Medulla oblongata (tissue), 1 donor: ENCODE data around the gene NUDT17.

Experiments used
- DNase-seq: peaks from one replicate; pipeline ENCODE4 v3.0.0-alpha.2; 2015; ENCODE audit errors: extremely low spot score

The NUDT17 gene

GRCh38 chr1:145847827-145848226, 2.4 kb downstream of the NUDT17 start:
- no peak for DNase-seq

- no peak for DNase-seq
These were observed 4.1 kb downstream of the NUDT17 start for GRCh38 chr1:145849356-145850160.

DNA sequence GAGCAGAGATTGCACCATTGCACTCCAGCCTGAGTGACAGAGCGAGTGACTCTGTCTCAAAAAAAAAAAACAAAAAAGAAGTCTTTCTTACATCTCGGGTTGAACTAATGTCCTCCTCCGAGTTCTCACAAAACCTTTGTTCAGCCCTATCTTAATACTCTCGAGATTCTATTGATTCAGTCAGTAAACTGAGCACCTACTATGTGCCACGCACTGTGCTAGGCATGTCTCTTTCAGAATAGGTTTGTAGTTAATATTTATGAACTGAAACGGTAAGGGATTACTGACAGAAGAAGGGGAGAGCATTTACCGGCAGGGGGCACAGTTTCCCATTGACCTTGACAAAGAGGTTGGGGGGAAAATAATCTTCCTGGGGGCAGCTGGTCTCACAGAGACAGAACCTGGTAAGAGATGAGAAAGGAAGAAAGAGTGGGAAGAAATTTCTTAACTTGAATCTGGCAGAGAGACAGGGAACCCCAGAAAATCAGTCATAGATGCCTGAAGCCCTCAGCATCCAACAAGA, 10.1 kb downstream of the NUDT17 start:
- no peak for DNase-seq

DNA sequence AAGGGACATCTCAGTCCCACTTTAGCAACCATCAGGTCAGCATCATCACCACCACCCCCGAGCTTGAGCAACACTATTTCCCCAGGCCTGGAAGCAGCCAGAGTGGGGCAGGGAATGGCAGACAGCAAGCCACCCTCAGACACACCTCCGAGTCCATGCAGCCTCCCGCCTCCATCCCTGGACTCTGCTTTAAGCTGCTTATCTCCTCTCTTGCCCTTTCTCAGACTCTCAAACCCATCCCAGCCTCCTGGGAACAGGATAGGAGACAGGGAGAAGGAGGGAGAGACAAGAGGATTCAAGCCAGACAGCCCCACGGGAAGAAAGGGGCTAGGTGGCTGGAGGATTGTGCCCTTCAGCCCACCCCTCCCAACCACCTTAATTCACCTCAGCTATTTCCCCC, 11.7 kb downstream of the NUDT17 start:
- no peak for DNase-seq

DNA sequence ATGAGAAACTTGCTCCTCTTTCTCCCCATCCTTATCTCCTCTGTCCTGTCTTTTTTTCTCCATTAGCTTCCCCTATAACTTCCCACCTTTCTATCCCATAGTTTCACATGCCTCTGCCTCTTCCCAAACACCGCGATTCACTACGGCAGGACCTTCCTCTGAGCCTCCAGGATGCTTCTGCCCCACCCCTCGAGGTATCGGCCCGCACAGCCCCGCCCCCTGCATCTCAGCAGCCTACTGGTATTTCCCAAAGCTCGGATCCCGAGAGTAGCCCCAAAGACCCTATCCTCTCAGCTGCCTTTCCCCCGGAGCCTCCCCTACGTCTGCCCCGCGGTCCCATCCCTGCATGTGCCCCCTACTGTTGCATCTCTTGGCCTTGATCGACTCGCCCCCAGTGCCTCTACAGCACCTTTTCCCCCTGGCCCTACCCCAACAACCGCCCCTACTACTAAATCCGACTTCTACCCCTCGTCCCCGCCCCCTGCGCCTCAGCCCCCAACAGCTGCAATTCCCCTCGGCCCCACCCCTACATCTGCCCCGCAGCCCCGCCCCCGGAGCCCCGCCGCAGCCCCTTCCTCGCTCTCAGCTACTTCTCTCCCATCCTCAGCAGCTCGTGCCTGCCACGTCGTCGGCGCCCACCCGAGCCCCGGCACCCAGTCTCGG, 12.9 kb downstream of the NUDT17 start:
- peak; percentile 29 for DNase-seq

GRCh38 chr1:145858901-145859490, 13.6 kb downstream of the NUDT17 start, which contains the start of gene PIAS3:
TSS of gene PIAS3 (minus strand) at chr1:145859081. CDS start at chr1:145858990, 91 bp downstream.
- peak; percentile 95 for DNase-seq

- peak; percentile 93 for DNase-seq
These were observed 14.1 kb downstream of the NUDT17 start for GRCh38 chr1:145859491-145860023.

- DNase-seq, result no peak
These were observed 18.0 kb downstream of the NUDT17 start for GRCh38 chr1:145863282-145864018.

DNA sequence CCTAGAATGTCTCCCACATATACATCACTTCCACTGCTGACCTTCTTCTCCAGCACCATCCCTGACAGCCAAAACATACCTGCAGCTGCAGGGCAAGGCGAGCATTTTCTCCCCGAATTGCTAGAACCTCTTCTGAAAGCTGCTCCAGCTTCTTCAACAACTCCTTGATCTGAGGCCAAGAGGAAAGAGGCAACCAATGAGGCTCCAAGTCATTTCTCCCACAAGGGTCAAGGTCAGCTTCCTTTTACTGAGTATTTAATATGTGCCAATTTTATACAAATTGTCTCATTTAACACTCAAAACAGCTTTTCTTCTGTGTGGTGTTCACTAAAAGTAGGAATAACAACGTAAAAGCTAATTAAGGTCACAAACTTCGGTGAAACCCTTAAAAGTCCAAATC, 22.8 kb downstream of the NUDT17 start:
- DNase-seq, result no peak

DNA sequence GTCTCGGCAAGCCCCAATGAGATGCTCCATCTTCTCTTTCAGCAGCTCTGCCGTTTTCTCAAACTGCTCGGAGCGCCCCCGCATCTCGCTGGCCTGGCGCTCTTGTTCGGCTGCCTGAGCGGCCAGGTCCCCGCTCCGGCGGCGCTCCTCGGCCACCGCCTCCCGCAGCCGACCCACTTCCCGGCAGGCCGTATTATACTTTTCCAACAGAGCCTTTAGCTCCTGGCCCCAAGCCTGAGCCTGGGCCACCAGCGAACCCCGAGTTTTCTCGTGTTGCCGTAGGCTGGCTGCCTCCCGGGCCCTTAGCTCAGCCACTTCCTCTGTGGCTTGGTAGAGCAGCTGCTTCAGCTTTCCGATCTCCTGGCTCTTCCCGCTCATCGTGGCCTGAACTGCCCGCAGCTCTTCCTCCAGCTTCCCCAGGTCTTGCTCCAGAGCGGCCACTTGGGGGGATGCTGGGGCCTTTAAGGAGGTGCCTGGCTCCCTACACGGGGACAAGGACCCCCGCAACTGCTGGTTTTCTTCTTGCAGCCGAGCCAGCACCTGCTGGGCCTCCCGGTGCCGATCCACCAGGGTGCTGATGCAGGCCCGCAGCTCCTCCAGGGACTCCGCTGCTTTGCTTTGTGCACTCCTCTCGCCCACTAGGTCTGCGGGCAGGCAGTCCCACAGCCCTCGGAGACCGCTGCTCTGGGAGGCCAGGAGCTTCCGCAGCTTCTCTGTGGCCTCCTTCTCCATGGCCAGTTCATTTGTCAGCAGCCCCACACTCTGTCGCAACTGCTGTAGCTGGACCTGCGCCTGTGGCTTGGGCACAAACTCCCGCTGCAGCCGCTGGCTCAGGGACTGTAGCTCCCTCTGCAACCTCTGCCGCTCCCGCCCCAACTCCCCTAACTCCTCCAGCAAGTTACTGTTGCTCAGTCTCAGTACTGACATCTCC, 26.8 kb downstream of the NUDT17 start:
- DNase-seq, result peak; percentile 46

- DNase-seq, result no peak
These were observed 29.2 kb downstream of the NUDT17 start for GRCh38 chr1:145874646-145875045.

- DNase-seq, result no peak
These were observed 32.6 kb downstream of the NUDT17 start for GRCh38 chr1:145877923-145878486.

DNA sequence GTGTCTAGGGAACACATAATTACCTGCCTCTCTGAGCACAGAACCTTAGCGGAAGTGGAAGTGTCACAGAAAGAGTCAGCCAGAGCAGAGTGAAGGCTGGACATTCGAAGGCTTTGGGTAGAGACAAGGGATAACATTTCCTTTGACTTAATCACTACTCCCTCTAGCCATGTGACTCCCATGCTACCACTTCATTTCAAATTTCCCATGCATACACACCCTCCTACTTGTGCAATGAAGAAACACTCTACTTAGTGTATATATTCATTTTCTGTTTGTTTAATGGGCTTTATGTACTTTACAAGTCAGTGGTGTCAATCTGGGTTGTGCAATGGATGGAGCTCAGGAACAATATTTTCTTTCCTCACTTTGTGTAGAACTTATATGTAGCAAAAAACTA, 33.3 kb downstream of the NUDT17 start:
- DNase-seq, result no peak

DNA sequence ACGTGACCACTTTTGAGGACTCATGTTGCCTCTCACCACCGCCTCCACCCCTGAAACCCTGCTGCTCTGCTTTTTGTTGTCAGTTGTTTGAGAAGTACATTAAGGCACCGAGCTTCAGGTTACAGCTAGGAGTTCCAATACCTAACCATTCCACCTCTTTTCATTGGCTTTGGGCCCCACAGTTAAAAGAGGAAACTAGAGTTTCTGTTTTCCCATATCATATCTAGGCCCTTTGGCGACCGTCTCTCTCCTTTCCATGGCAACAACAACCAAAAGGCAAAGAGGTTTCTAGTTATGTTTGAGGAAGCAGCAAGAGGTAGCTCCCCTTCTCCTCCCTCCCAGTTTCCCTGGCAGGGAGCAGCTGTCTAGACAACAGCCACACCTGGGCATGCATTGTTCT, 34.3 kb downstream of the NUDT17 start:
- DNase-seq, result no peak

- no peak for DNase-seq
These were observed 39.2 kb downstream of the NUDT17 start for GRCh38 chr1:145884675-145885074.

DNA sequence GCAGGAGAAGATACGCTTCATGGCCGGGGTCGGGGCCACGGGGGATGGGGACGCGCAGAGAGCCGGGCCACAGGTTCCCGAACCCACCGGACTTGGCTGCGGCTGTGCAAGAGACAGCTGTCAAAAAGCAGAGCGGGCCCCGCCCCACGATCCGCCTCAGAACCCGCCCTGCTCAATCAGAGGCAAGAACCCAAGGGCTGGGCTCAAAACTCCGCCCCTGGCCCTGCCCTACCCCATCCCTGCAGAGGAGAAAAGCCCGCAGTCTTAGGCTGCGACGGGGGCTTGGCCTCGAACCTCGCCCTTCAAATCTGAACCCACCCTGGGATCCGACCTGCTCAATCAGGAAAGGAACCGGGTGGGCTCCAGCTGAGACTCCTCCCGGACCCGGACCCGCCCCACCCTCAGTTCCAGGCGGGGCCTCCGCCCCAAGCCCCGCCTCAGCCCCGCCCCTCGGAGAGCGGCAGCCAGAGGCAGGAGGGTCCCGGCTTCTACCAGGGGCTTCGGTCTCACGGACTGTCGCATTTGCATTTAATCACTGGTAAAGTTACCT, 40.4 kb downstream of the NUDT17 start, which contains the start of gene ANKRD35:
ANKRD35 (minus strand) TSS at position 129 of the 550 bp plus-strand sequence; CDS start at position 21, 108 bp downstream.
- DNase-seq, result peak; percentile 80

DNA sequence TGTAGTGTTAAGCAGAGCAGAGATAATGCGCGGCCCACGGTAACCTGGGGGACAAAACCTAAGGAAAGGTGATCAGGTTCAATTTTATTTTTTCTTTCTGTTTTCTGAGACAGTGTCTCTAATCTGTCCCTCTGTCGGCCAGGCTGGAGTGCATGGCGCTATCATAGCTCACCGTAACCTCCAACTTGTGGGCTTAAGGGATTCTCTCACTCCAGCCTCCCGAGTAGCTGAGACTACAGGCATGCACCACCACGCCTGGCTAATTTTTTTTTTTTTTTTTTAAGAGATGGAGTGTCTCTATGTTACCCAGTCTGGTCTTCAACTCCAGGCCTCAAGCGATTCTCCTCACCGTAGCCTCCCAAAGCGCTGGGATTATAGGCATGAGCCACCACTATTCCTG, 41.0 kb downstream of the NUDT17 start:
- DNase-seq, result no peak

GRCh38 chr1:145886816-145887215, 41.4 kb downstream of the NUDT17 start:
- no peak for DNase-seq

DNA sequence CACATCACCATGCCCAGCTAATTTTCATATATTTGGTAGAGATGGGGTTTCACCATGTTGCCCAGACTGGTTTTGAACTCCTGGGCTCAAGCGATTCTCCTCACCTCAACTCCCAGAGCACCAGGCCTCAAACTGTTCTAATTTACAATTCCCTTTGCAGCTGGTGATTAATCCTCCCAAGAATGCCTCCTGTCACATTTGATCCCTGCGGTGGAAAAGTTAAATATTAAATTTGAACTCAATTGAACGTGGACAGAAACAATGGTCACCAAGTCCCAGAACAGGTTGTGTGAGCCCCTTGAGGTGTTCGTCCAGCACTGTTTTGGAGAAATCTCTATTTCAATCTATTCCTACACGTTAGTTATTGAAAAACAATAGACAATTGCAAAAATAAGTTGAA, 42.2 kb downstream of the NUDT17 start:
- no peak for DNase-seq

DNA sequence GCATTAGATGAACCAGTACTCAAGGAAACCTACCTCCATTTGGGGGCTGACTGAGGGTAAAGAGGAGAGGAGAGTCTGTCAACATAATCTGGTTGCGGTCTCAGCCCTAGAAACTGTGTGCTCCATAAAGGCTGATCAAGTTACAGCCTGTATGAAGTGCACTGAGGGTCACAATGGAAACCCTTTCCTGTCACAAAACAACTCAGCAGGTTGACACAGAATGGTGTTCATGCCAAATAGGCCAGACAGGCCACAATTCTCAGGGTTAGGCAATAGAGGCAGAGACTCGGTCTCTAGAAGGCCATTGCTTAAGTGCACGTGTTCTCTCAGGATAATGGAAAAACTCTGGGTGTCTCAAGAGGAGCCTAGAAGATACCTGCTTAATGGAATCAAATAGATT, 44.3 kb downstream of the NUDT17 start:
- no peak for DNase-seq
